Body of pancreas (tissue), 4 donors: ENCODE data around the gene MAPK9. TPM values are rescaled to one million over a fixed set of nuclear protein-coding genes. Genes with fewer than 3 reads are reported as not detected.

Source experiments
- ATAC-seq: fragments of 150-250 bp; one replicate; pipeline ENCODE4 v1.9.1; 2016
- DNase-seq, 4 donors: peaks; one replicate each; pipeline ENCODE4 v3.0.0-alpha.2; 2019
- H3K27ac ChIP-seq, 4 donors: fragments of 200-600 bp; sonication (generic); 1 replicate in 3 of 4; 2 replicates in 1 of 4; pipeline versions ENCODE4 v1.5.1 to v1.6.1; 2016 to 2019; ENCODE audit warnings: mild to moderate bottlenecking in 1 of 4, mixed read lengths in 1 of 4, moderate library complexity in 1 of 4
- H3K27me3 ChIP-seq, 2 donors: fragments of 200-600 bp; sonication (generic); one replicate each; pipeline ENCODE4 v1.6.0; 2016; ENCODE audit warnings: mild to moderate bottlenecking in 1 of 2
- H3K36me3 ChIP-seq, 2 donors: fragments of 200-600 bp; sonication (generic); replicated peaks in 1 of 2; 2 replicates each; pipeline ENCODE4 v1.5.1; 2016; ENCODE audit warnings: low read depth in 2 of 2; ENCODE audit not compliant: insufficient read depth in 1 of 2
- H3K4me1 ChIP-seq: fragments of 200-600 bp; sonication (generic); one replicate; pipeline ENCODE4 v1.6.0; 2016
- H3K4me3 ChIP-seq, 2 donors: fragments of 200-600 bp; sonication (generic); 1 replicate in 1 of 2; 2 replicates in 1 of 2; pipeline ENCODE4 v1.5.1; 2016 to 2019
- H3K9me3 ChIP-seq, 3 donors: fragments of 200-600 bp; sonication (generic); 1 replicate in 2 of 3; 2 replicates in 1 of 3; pipeline ENCODE4 v1.5.1; 2016
- POLR2A ChIP-seq, 3 donors: fragments of 450-650 bp; IDR thresholded peaks; one replicate each; pipeline ENCODE4 v1.6.1; 2016; ENCODE audit warnings: antibody characterized with exemption in 3 of 3, mild to moderate bottlenecking in 2 of 3
- WGBS, 2 donors: methylation state at CpG; one replicate each; pipeline ENCODE4 v1.1.5; 2017; 5-methylcytosine and 5-hydroxymethylcytosine counted together
- intact Hi-C: fragments of 100-400 bp; cut with DNase I; formaldehyde crosslinking; loops from one replicate; pipeline ENCODE4 v1.15.1; 2023
- total RNA-seq, 2 donors: library from RNA; depleted of rRNA; stranded (reverse); fragments of >200 nt; gene quantifications; one replicate each; pipeline ENCODE4 v1.1.0, GENCODE V29; 2016
- TF ChIP-seq, protein P1 (sequence below), 7 experiments: fragments of 450-650 bp in 4 of 7; fragments of 200-600 bp in 3 of 7; sonication (generic) in 3 of 7; IDR thresholded peaks; one replicate each; pipeline ENCODE4 v1.5.1; 2016 to 2019; ENCODE audit warnings: antibody characterized with exemption in 7 of 7

MAPK9 gene
- total RNA-seq, 2 donors from 2014 or later = 20.4 to 33.2 TPM

- no peaks in the 10 kb centered on the region for H3K9me3 ChIP-seq
- H3K4me1 ChIP-seq = no peaks in the 10 kb centered on the region
- no peak overlapping the region for H3K27ac ChIP-seq
- H3K4me3 ChIP-seq = no peak overlapping the region
- no peaks in the 10 kb centered on the region for H3K36me3 ChIP-seq
- no peak for TF ChIP-seq POLR2A (IDR thresholded peaks at IDR 0.05)
- TF ChIP-seq, protein P1, sequence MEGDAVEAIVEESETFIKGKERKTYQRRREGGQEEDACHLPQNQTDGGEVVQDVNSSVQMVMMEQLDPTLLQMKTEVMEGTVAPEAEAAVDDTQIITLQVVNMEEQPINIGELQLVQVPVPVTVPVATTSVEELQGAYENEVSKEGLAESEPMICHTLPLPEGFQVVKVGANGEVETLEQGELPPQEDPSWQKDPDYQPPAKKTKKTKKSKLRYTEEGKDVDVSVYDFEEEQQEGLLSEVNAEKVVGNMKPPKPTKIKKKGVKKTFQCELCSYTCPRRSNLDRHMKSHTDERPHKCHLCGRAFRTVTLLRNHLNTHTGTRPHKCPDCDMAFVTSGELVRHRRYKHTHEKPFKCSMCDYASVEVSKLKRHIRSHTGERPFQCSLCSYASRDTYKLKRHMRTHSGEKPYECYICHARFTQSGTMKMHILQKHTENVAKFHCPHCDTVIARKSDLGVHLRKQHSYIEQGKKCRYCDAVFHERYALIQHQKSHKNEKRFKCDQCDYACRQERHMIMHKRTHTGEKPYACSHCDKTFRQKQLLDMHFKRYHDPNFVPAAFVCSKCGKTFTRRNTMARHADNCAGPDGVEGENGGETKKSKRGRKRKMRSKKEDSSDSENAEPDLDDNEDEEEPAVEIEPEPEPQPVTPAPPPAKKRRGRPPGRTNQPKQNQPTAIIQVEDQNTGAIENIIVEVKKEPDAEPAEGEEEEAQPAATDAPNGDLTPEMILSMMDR (IDR thresholded peaks at IDR 0.05) = no peak
- H3K27me3 ChIP-seq = no peaks in the 10 kb centered on the region
- 86% methylated on average over 10 to 18 of the region's 18 CpGs for WGBS, 2 donors
- intact Hi-C loops = no loop called here
- no peak for ATAC-seq
- no peak for DNase-seq
Measured at GRCh38 chr5:180304431-180305375, 12.8 kb upstream of the MAPK9 start.

- H3K27me3 ChIP-seq = no peaks in the 10 kb centered on the region
- intact Hi-C loops = no loop called here
- 80 to 82% methylated on average over 4 of the region's 4 CpGs for WGBS, 2 donors
Measured at GRCh38 chr5:180304016-180304292, 12.1 kb upstream of the MAPK9 start.

DNA sequence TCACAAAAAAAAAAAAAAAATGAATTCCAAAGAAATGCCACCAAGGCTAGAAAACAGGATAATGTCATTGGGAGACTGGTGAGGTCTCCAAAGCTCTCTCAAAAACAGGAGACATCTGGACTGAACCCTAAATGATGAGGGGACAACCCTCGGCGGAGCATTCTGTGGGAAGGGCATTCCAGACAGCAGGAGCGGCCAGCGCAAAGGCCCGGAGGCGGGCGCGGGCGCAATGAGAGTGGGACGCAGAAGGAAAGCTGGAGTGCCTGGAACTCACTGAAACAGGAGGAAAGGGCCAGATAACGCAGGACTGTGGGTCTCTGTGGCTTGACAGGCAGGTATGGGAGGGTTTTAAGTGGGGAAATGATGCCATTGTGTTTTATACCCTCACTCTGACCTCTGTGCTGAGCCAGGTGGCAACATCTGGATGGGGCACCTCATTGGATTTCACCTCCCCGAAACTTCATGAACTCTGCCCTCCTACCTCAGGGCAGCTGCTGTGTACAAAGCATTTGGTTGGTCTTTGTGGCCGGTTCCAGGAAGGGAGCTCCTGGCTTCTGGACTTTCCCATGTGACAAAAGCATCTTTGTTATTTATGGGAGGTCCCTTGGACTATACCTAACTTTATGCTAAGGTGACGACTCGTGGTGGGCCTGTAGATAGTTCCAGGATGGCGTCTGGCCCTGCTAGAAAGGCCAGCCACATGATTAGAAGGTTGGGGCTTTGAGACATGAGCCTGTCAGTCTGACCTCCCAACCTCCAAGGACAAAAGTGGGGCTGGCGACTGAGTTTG, 11.5 kb upstream of the MAPK9 start:
- intact Hi-C loops = no loop called here
- ATAC-seq = no peak
- no peaks in the 10 kb centered on the region for H3K36me3 ChIP-seq
- H3K27ac ChIP-seq = no peak overlapping the region
- TF ChIP-seq POLR2A (IDR thresholded peaks at IDR 0.05) = no peak
- TF ChIP-seq, protein P1 (IDR thresholded peaks at IDR 0.05) = no peak
- H3K4me3 ChIP-seq = no peak overlapping the region
- H3K27me3 ChIP-seq = no peaks in the 10 kb centered on the region
- no peaks in the 10 kb centered on the region for H3K4me1 ChIP-seq
- no peak for DNase-seq
- no peaks in the 10 kb centered on the region for H3K9me3 ChIP-seq
- 81 to 90% methylated on average over 11 to 17 of the region's 17 CpGs for WGBS, 2 donors

More at GRCh38 chr5:180304016-180304292, 12.1 kb upstream of the MAPK9 start:
- no peak for TF ChIP-seq POLR2A (IDR thresholded peaks at IDR 0.05)
- TF ChIP-seq, protein P1 (IDR thresholded peaks at IDR 0.05) = no peak
- Histone ChIP-seq H3K4me1 (no peaks in the 10 kb centered on the region), H3K4me3 (no peak overlapping the region), H3K27ac (no peak overlapping the region), H3K9me3 (no peaks in the 10 kb centered on the region), H3K36me3 (no peaks in the 10 kb centered on the region)
- ATAC-seq (no peak), DNase-seq (no peak)

GRCh38 chr5:180302256-180302655, 10.4 kb upstream of the MAPK9 start:
- intact Hi-C loops = no loop called here
- ATAC-seq (no peak), DNase-seq (no peak)
- no peak overlapping the region for H3K4me3 ChIP-seq
- H3K27me3 ChIP-seq = no peaks in the 10 kb centered on the region
- no peaks in the 10 kb centered on the region for H3K9me3 ChIP-seq
- H3K4me1 ChIP-seq = no peaks in the 10 kb centered on the region
- WGBS, 2 donors = 85 to 91% methylated on average over 10 of the region's 10 CpGs
- no peak overlapping the region for H3K27ac ChIP-seq
- H3K36me3 ChIP-seq = no peaks in the 10 kb centered on the region
- no peak for TF ChIP-seq POLR2A (IDR thresholded peaks at IDR 0.05)
- TF ChIP-seq, protein P1 (IDR thresholded peaks at IDR 0.05) = no peak
